GM21447 (cell line): ENCODE data around the gene MUC5B.

Experiments used
- ATAC-seq: cut with Tn5 transposase; IDR thresholded peaks from one replicate; pipeline ENCODE4 v1.9.1; 2021; ENCODE audit not compliant: unreplicated experiment

Gene MUC5B

DNA sequence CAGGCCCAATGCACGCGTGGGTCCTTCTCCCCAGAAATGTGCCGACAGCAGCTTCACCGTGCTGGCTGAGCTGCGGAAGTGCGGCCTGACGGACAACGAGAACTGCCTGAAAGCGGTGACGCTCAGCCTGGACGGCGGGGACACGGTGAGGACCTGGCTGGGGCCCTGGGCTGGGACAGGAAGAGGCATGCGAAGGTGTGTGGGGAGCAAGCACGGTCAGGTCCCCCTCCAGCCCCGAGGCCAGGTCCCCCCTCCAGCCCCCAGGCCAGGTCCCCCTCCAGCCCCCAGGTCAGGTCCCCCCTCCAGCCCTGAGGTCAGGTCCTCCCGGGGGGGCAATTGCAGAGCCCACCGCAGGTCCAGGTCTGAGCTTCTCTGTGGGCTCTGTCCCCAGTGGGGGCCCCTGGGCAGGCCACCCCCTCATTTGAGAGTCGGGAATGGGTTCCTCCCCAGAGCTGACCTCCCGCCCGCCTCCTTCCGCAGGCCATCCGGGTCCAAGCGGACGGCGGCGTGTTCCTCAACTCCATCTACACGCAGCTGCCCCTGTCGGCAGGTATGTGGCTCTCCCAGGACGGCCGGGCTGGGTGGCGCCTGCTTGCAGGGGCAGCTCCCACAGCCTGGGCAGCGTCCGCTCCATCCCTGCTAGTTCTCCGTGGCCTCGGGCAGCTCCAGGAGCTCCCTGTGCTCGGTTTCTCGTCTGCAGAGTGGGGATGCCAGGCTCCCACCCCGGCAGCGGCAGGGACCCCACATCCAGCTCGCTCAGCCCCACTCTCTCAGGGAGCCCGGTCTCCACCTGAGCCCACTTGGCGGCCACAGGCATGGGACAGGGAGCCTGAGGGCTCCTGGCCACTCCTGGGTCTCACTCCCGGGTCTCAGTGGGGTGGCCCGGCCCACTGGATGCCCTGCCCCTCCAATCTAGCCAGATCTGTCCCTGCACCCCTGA is 7.9 kb downstream of the MUC5B start:
- no peak for ATAC-seq

DNA sequence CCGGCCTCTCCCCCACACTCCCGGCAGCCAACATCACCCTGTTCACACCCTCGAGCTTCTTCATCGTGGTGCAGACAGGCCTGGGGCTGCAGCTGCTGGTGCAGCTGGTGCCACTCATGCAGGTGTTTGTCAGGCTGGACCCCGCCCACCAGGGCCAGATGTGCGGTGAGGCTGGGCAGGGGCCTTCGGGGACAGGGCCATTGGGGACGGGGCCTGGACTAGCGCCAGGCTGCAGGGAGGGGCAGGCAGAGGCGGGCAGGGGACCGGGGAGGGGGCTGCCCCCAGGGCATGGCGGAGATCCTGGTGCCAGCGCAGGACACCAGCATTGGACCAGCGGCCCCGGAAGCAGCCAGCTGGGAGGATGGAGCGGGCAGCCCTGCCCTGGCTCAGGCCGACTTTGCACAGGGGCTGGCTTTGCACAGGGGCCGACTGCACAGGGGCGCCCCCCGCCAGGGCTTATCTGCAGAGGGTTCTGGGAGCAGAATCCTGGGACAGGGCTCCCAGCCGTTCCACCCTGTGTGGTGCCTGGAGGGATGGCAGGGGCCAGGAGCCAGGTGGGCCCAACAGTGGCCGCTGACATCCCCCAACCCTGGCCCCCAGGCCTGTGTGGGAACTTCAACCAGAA is 8.6 kb downstream of the MUC5B start:
- no peak for ATAC-seq

DNA sequence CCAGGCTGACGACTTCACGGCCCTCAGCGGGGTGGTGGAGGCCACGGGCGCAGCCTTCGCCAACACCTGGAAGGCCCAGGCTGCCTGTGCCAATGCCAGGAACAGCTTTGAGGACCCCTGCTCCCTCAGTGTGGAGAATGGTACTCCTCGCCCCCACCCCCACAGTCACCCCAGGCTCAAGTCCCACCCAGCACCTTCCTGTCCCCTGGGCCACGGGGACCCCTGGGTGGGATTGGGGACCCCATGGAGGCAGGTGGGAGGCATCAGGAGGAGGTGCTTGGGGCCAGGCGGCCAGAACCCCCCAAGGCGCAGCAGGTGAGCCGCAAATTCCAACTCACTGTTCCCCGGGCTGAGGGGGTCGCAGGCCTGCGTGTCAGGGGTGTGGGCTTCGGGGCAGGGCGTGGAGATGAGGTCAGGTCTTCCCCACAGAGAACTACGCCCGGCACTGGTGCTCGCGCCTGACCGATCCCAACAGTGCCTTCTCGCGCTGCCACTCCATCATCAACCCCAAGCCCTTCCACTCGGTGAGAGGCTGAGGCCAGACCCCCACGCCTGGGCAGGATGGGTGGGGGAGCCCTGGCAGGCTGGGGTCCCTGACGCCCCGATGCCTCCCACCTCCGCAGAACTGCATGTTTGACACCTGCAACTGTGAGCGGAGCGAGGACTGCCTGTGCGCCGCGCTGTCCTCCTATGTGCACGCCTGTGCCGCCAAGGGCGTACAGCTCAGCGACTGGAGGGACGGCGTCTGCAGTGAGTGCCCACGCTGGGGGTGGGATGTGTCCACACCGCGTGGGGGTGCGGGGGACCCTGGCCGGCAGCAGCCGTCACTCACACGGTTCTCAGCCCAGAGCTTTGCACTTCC is 9.4 kb downstream of the MUC5B start:
- ATAC-seq = no peak

- no peak for ATAC-seq
These were observed 10.0 kb downstream of the MUC5B start for GRCh38 chr11:1232883-1233321.

DNA sequence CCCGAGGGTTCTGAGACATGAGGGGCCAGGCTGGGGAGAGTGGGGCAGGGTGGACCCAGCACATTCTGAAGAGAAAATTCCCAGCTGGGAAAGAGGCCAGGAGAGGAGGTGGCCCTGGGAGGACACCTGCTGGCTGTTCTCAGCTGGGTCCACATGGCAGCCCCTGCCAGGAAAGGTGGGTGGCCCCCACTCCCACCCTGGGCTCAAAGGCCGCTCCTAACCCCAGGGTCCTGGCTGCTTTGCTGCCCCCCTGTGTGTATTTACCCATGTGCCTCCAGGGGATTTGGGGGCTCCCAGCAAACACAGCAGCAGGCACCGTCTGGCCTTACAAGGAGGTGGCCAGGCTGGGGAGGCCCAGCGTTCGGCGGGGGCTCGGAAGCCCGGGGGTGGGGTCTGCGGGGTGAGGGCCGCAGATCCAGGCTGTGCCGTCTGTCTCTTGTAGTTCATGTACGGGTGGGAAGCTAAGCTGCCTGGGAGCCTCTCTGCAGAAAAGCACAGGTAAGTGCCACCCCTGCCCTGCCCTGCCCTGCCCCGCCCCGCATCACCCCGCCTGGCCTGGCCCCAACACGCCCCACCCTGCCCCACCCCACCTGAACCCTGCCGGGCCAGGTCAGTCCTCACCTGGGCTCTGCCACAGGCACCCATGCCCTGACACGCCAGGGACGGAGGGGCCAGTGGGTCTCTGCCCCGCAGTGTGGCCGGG is 10.6 kb downstream of the MUC5B start:
- ATAC-seq = no peak

DNA sequence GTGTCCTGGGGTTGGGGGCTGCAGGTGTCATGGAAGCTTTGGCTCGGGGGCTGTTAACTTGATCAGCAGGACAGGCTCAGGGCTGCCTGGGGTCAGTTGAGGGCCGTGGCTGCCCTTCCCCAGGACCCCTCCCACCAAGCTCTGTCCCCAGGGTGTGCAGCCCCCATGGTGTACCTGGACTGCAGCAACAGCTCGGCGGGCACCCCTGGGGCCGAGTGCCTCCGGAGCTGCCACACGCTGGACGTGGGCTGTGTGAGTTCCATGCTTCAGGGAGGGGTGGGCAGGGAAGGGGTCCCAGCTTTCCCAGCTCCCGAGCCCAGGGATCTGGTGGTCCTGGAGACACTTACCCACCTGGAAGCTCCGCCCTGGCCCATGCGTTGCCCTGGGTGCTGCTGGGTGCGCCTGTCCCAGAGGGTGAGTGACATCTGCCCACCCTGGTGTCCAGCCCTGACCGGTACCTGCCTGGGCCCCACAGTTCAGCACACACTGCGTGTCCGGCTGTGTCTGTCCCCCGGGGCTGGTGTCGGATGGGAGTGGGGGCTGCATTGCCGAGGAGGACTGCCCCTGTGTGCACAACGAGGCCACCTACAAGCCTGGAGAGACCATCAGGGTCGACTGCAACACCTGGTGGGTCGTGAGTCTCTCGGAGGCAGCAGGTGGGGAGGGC is 11.3 kb downstream of the MUC5B start:
- ATAC-seq = no peak

DNA sequence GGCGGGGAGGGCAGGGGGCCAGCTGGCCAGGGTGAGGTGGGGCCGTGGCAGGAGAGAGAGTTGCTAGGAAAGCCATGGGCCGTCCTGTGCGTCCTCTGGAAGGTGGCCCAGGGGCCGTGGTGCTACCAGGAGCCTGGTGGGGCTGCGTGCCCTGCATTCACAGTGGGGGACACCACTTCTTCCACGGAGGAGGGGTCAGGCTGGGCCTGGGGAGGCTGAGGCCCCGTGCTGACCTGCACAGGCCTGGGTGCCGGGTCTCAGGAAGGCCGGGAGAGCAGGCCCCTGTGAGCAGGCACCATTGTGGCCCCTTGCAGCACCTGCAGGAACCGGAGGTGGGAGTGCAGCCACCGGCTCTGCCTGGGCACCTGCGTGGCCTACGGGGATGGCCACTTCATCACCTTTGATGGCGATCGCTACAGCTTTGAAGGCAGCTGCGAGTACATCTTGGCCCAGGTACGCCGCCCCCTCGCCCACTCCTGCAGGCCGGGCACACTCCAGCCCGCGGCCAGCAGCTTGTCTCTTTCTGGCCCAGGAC is 12.0 kb downstream of the MUC5B start:
- no peak for ATAC-seq

GRCh38 chr11:1235306-1235900 is 12.5 kb downstream of the MUC5B start:
- no peak for ATAC-seq

- ATAC-seq = no peak
These were observed 13.0 kb downstream of the MUC5B start for GRCh38 chr11:1235901-1236315.

DNA sequence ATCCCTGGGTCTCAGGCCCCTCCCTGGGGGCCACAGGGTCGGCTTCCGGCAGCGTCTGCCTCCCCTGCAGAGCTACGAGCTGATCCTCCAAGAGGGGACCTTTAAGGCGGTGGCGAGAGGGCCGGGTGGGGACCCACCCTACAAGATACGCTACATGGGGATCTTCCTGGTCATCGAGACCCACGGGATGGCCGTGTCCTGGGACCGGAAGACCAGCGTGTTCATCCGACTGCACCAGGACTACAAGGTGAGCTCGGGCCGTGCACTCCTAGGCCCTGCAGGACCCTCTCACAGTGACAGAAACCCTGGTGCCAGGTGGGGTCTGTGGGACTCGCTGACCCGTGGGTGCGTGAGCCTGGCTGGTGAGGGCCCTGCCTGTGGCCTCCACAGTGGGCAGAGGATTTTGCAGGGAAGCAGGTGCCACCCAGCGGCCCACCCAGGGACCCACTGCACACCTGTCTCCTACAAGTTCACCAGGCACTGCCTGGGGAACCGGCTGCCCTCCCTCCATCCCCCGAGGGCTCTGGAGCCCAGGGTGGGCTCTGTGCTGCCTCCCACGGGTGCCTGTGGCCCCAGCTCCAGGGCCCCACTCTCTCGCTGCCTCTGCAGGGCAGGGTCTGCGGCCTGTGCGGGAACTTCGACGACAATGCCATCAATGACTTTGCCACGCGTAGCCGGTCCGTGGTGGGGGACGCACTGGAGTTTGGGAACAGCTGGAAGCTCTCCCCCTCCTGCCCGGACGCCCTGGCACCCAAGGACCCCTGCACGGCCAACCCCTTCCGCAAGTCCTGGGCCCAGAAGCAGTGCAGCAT is 13.7 kb downstream of the MUC5B start:
- ATAC-seq = no peak

GRCh38 chr11:1237128-1237580 is 14.3 kb downstream of the MUC5B start:
- ATAC-seq = no peak

GRCh38 chr11:1237851-1238250 is 15.0 kb downstream of the MUC5B start:
- ATAC-seq = no peak

DNA sequence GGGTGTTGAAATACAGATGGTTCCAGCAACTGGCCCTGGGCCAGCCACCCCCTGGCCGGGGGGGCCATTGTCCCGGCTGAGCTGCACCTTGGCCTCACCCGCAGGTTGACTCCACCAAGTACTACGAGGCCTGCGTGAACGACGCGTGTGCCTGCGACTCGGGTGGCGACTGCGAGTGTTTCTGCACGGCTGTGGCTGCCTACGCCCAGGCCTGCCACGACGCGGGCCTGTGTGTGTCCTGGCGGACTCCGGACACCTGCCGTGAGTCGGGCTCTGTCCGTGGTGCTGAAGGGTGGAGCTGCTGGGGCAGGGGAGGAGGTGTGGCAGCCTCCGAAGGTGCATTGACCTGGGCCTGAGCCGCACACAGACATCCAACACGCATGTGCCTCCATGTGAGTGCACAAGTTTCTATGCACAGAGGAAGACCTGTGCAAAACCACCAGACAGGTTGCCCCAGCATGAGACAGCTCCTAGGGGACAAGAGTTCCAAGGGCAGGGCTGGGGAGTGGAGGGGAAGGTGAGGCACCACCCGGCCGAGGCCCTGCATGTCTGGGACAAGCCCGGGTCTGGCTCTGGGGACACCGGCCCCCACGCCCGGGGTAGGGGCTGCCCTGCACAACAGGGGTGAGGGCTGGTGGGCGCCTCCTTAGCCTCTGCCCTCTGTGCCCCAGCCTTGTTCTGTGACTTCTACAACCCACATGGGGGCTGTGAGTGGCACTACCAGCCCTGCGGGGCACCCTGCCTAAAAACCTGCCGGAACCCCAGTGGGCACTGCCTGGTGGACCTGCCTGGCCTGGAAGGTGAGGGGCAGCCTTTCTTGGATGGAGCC is 16.1 kb downstream of the MUC5B start:
- no peak for ATAC-seq

DNA sequence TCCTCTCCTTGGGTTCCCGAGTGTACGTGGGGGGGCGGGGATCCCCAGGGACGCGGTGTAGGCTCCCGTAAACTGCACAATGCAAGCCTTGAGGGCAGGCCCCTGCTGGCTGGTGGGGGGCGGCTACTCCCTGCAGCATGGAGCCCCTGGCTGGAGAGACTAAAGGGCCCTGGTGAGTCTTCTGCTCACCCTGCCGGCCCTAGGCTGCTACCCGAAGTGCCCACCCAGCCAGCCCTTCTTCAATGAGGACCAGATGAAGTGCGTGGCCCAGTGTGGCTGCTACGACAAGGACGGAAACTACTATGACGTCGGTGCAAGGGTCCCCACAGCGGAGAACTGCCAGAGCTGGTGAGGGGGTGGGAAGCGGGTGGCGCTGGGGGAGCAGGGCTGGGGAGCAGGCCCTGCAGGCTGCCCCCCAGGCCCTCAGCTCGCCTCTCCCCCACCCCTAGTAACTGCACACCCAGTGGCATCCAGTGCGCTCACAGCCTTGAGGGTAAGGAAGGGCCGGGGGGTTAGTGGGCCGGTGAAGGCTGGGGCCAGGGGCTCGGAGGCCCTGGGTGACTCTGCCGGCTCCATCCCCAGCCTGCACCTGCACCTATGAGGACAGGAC is 16.8 kb downstream of the MUC5B start:
- ATAC-seq = no peak

DNA sequence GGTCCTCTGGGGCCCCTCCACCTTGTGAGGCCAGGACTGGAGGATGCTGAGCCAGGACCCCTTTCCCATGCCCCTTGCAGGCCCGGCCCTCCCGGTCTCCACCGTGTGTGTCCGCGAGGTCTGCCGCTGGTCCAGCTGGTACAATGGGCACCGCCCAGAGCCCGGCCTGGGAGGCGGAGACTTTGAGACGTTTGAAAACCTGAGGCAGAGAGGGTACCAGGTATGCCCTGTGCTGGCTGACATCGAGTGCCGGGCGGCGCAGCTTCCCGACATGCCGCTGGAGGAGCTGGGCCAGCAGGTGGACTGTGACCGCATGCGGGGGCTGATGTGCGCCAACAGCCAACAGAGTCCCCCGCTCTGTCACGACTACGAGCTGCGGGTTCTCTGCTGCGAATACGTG is 17.9 kb downstream of the MUC5B start:
- ATAC-seq = no peak

DNA sequence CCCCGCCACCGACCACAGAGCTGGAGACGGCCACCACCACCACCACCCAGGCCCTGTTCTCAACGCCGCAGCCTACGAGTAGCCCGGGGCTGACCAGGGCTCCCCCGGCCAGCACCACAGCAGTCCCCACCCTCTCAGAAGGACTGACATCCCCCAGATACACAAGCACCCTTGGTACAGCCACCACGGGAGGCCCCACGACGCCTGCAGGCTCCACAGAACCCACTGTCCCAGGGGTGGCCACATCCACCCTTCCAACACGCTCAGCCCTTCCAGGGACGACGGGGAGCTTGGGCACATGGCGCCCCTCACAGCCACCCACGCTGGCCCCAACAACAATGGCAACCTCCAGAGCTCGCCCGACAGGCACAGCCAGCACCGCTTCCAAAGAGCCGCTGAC is 18.8 kb downstream of the MUC5B start:
- ATAC-seq = no peak

DNA sequence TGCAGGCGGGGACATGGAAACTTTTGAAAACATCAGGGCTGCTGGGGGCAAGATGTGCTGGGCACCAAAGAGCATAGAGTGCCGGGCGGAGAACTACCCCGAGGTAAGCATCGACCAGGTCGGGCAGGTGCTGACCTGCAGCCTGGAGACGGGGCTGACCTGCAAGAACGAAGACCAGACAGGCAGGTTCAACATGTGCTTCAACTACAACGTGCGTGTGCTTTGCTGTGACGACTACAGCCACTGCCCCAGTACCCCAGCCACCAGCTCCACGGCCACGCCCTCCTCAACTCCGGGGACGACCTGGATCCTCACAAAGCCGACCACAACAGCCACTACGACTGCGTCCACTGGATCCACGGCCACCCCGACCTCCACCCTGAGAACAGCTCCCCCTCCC is 19.4 kb downstream of the MUC5B start:
- no peak for ATAC-seq
